Measurements from ENCODE around the gene LAMB1.

The LAMB1 gene

GRCh38 chr7:107953924-107954303, 49.0 kb downstream of the LAMB1 start:
- Histone ChIP-seq H3K79me2 (ENCODE audit: insufficient read depth, low read length) (no peaks in the 10 kb centered on the region), H3K9ac (ENCODE audit: low read length) (no peak overlapping the region), H3K4me3 (ENCODE audit: insufficient read depth, low read length, poor library complexity, severe bottlenecking) (no peak overlapping the region), H3K9me3 (ENCODE audit: insufficient read depth, low read length) (no peaks in the 10 kb centered on the region), H3K9me2 (replicated peaks; ENCODE audit: insufficient read depth, low read length) (no peaks in the 10 kb centered on the region), H3K36me3 (ENCODE audit: low read length) (no peaks in the 10 kb centered on the region), H2AFZ (ENCODE audit: low read depth, low read length, severe bottlenecking) (no peak overlapping the region), H3K27me3 (ENCODE audit: low read length) (no peaks in the 10 kb centered on the region), H3F3A (ENCODE audit: insufficient read depth) (no peaks in the 10 kb centered on the region), H3K4me2 (ENCODE audit: low read depth, low read length, poor library complexity, severe bottlenecking) (no peak overlapping the region), H4K20me1 (ENCODE audit: low read depth, low read length) (no peaks in the 10 kb centered on the region), H3K27ac (ENCODE audit: low read depth, low read length) (no peak overlapping the region)
- TF ChIP-seq CTCF (IDR thresholded peaks at IDR 0.05; ENCODE audit: insufficient read depth, low read length, poor library complexity, severe bottlenecking): no peak
- TF ChIP-seq EZH2phosphoT487 (conservative IDR thresholded peaks at IDR 0.05; ENCODE audit: low read length): no peak

GRCh38 chr7:107953265-107953923, 49.6 kb downstream of the LAMB1 start:
- no peaks in the 10 kb centered on the region for H3K9me2 ChIP-seq (replicated peaks; ENCODE audit: insufficient read depth, low read length)

GRCh38 chr7:107951896-107952295, 51.1 kb downstream of the LAMB1 start:
- Histone ChIP-seq H3K9me3 (ENCODE audit: insufficient read depth, low read length) (no peaks in the 10 kb centered on the region), H3F3A (ENCODE audit: insufficient read depth) (no peaks in the 10 kb centered on the region), H3K36me3 (ENCODE audit: low read length) (no peaks in the 10 kb centered on the region), H3K27ac (ENCODE audit: low read depth, low read length) (no peak overlapping the region), H3K79me2 (ENCODE audit: insufficient read depth, low read length) (no peaks in the 10 kb centered on the region), H3K4me2 (ENCODE audit: low read depth, low read length, poor library complexity, severe bottlenecking) (no peak overlapping the region), H2AFZ (ENCODE audit: low read depth, low read length, severe bottlenecking) (no peak overlapping the region), H4K20me1 (ENCODE audit: low read depth, low read length) (no peaks in the 10 kb centered on the region), H3K9ac (ENCODE audit: low read length) (no peak overlapping the region), H3K9me2 (replicated peaks; ENCODE audit: insufficient read depth, low read length) (no peaks in the 10 kb centered on the region), H3K4me3 (ENCODE audit: insufficient read depth, low read length, poor library complexity, severe bottlenecking) (no peak overlapping the region), H3K27me3 (ENCODE audit: low read length) (no peaks in the 10 kb centered on the region)
- no peak for TF ChIP-seq EZH2phosphoT487 (conservative IDR thresholded peaks at IDR 0.05; ENCODE audit: low read length)
- no peak for TF ChIP-seq CTCF (IDR thresholded peaks at IDR 0.05; ENCODE audit: insufficient read depth, low read length, poor library complexity, severe bottlenecking)

More at GRCh38 chr7:107953265-107953923, 49.6 kb downstream of the LAMB1 start:
- Histone ChIP-seq H3K27me3 (ENCODE audit: low read length) (no peaks in the 10 kb centered on the region), H2AFZ (ENCODE audit: low read depth, low read length, severe bottlenecking) (no peak overlapping the region), H3K27ac (ENCODE audit: low read depth, low read length) (no peak overlapping the region), H3K9me3 (ENCODE audit: insufficient read depth, low read length) (no peaks in the 10 kb centered on the region), H3K36me3 (ENCODE audit: low read length) (no peaks in the 10 kb centered on the region), H3K4me2 (ENCODE audit: low read depth, low read length, poor library complexity, severe bottlenecking) (no peak overlapping the region), H3K4me3 (ENCODE audit: insufficient read depth, low read length, poor library complexity, severe bottlenecking) (no peak overlapping the region), H3K79me2 (ENCODE audit: insufficient read depth, low read length) (no peaks in the 10 kb centered on the region), H3K9ac (ENCODE audit: low read length) (no peak overlapping the region), H3F3A (ENCODE audit: insufficient read depth) (no peaks in the 10 kb centered on the region), H4K20me1 (ENCODE audit: low read depth, low read length) (no peaks in the 10 kb centered on the region)
- no peak for TF ChIP-seq EZH2phosphoT487 (conservative IDR thresholded peaks at IDR 0.05; ENCODE audit: low read length)

GRCh38 chr7:107951172-107951787, 51.7 kb downstream of the LAMB1 start:
- H3K9me3 ChIP-seq (ENCODE audit: insufficient read depth, low read length): no peaks in the 10 kb centered on the region
- no peak overlapping the region for H2AFZ ChIP-seq (ENCODE audit: low read depth, low read length, severe bottlenecking)
- H3K4me2 ChIP-seq (ENCODE audit: low read depth, low read length, poor library complexity, severe bottlenecking): no peak overlapping the region
- H3K27ac ChIP-seq (ENCODE audit: low read depth, low read length): no peak overlapping the region
- H4K20me1 ChIP-seq (ENCODE audit: low read depth, low read length): no peaks in the 10 kb centered on the region
- TF ChIP-seq EZH2phosphoT487 (conservative IDR thresholded peaks at IDR 0.05; ENCODE audit: low read length): no peak
- no peak for TF ChIP-seq CTCF (IDR thresholded peaks at IDR 0.05; ENCODE audit: insufficient read depth, low read length, poor library complexity, severe bottlenecking)
- no peaks in the 10 kb centered on the region for H3K27me3 ChIP-seq (ENCODE audit: low read length)
- no peak overlapping the region for H3K4me3 ChIP-seq (ENCODE audit: insufficient read depth, low read length, poor library complexity, severe bottlenecking)
- H3F3A ChIP-seq (ENCODE audit: insufficient read depth): no peaks in the 10 kb centered on the region
- H3K36me3 ChIP-seq (ENCODE audit: low read length): no peaks in the 10 kb centered on the region
- H3K9me2 ChIP-seq (replicated peaks; ENCODE audit: insufficient read depth, low read length): no peaks in the 10 kb centered on the region
- H3K9ac ChIP-seq (ENCODE audit: low read length): no peak overlapping the region
- no peaks in the 10 kb centered on the region for H3K79me2 ChIP-seq (ENCODE audit: insufficient read depth, low read length)
